Upper lobe of left lung (tissue), 6 donors: ENCODE results near the gene FKBP2. TPM values are rescaled to one million over a fixed set of nuclear protein-coding genes. Genes with fewer than 3 reads are reported as not detected.

Source experiments
- ATAC-seq, 2 donors: fragments of 200-7000 bp; cut with Tn5 transposase; one replicate each; pipeline ENCODE4 v1.9.1; 2022; ENCODE audit warnings: mild to moderate bottlenecking in 2 of 2, moderate library complexity in 2 of 2; ENCODE audit not compliant: low FRiP score in 2 of 2
- DNase-seq, 2 donors: peaks; one replicate each; pipeline ENCODE4 v3.0.0-alpha.2; 2019 to 2020
- H3K27ac ChIP-seq, 4 donors: fragments of 200-600 bp; sonication (generic); one replicate each; pipeline ENCODE4 v1.5.1; 2016 to 2019
- H3K27me3 ChIP-seq, 4 donors: fragments of 200-600 bp; sonication (generic); one replicate each; pipeline ENCODE4 v1.5.1; 2017 to 2019
- H3K36me3 ChIP-seq, 4 donors: fragments of 200-600 bp; sonication (generic); one replicate each; pipeline ENCODE4 v1.5.1; 2016 to 2019
- H3K4me1 ChIP-seq, 4 donors: fragments of 200-600 bp; sonication (generic); one replicate each; pipeline ENCODE4 v1.5.1; 2018 to 2019
- H3K4me3 ChIP-seq, 4 donors: fragments of 200-600 bp; sonication (generic); one replicate each; pipeline ENCODE4 v1.5.1; 2017 to 2019; ENCODE audit warnings: mild to moderate bottlenecking in 2 of 4, moderate library complexity in 1 of 4
- H3K9me3 ChIP-seq, 4 donors: fragments of 200-600 bp; sonication (generic); one replicate each; pipeline ENCODE4 v1.5.1; 2018 to 2019
- EP300 ChIP-seq, 4 donors: sonication (generic); formaldehyde crosslinking; IDR thresholded peaks; one replicate each; pipeline ENCODE4 v1.5.1; 2017; ENCODE audit warnings: antibody characterized with exemption in 4 of 4, control low read depth in 2 of 4
- POLR2A ChIP-seq, 4 donors: fragments of 450-650 bp; IDR thresholded peaks; one replicate each; pipeline ENCODE4 v1.5.1; 2016 to 2017; ENCODE audit warnings: antibody characterized with exemption in 4 of 4, mild to moderate bottlenecking in 2 of 4
- POLR2AphosphoS5 ChIP-seq, 2 donors: sonication (generic); formaldehyde crosslinking; IDR thresholded peaks; one replicate each; pipeline ENCODE4 v1.5.1; 2017; ENCODE audit warnings: antibody characterized with exemption in 2 of 2
- WGBS, 2 donors: methylation state at CpG; one replicate each; pipeline ENCODE4 v1.1.5; 2017 to 2018; 5-methylcytosine and 5-hydroxymethylcytosine counted together
- total RNA-seq, 6 donors: library from RNA; depleted of rRNA in 4 of 6; stranded (reverse); fragments of >200 nt in 4 of 6; gene quantifications; one replicate each; pipeline versions ENCODE4 v1.1.0 to v1.2.1, GENCODE V29; 2016 to 2021
- TF ChIP-seq, protein P1 (sequence below), 6 experiments: fragments of 450-650 bp in 4 of 6; fragments of 200-600 bp in 2 of 6; sonication (generic) in 2 of 6; IDR thresholded peaks; one replicate each; pipeline ENCODE4 v1.5.1; 2016 to 2019; ENCODE audit warnings: antibody characterized with exemption in 6 of 6
- donor health status: DM: no; HTN: no; CAD: no; lungs with moderate emphysema.
- donor health status: DM: no; HTN: yes; CAD: no; lungs with severe emphysema.

The FKBP2 gene
- total RNA-seq, 6 donors from 2014 or later, result 40.9 to 132 (median 63.1) TPM

- WGBS, 2 donors, result 5% methylated on average over 5 to 8 of the region's 8 CpGs
Measured at GRCh38 chr11:64230985-64231365, 9.9 kb upstream of the FKBP2 start.

GRCh38 chr11:64231546-64231945 lies 9.3 kb upstream of the FKBP2 start:
- no peak overlapping the region for H3K4me3 ChIP-seq
- peak overlapping the region in 2 of 4 donors; percentile 5 to 19 for H3K27ac ChIP-seq
- TF ChIP-seq POLR2A (IDR thresholded peaks at IDR 0.05), result no peak
- no peak for TF ChIP-seq EP300 (IDR thresholded peaks at IDR 0.05)
- TF ChIP-seq, protein P1, sequence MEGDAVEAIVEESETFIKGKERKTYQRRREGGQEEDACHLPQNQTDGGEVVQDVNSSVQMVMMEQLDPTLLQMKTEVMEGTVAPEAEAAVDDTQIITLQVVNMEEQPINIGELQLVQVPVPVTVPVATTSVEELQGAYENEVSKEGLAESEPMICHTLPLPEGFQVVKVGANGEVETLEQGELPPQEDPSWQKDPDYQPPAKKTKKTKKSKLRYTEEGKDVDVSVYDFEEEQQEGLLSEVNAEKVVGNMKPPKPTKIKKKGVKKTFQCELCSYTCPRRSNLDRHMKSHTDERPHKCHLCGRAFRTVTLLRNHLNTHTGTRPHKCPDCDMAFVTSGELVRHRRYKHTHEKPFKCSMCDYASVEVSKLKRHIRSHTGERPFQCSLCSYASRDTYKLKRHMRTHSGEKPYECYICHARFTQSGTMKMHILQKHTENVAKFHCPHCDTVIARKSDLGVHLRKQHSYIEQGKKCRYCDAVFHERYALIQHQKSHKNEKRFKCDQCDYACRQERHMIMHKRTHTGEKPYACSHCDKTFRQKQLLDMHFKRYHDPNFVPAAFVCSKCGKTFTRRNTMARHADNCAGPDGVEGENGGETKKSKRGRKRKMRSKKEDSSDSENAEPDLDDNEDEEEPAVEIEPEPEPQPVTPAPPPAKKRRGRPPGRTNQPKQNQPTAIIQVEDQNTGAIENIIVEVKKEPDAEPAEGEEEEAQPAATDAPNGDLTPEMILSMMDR (IDR thresholded peaks at IDR 0.05), result no peak
- no peak for TF ChIP-seq POLR2AphosphoS5 (IDR thresholded peaks at IDR 0.05)
- no peaks in the 10 kb centered on the region for H3K9me3 ChIP-seq
- WGBS, 2 donors, result 84 to 88% methylated on average over 7 of the region's 7 CpGs
- peaks cover 55 to 77% (median 62%) of the 10 kb centered on the region in 4 donors for H3K4me1 ChIP-seq
- no peaks in the 10 kb centered on the region for H3K36me3 ChIP-seq
- ATAC-seq, result no peak
- no peak for DNase-seq
- no peaks in the 10 kb centered on the region for H3K27me3 ChIP-seq

More at GRCh38 chr11:64230985-64231365, 9.9 kb upstream of the FKBP2 start:
- Histone ChIP-seq H3K27ac (peak overlapping the region; percentile 87 to 96 (median 90)), H3K27me3 (no peaks in the 10 kb centered on the region), H3K4me1 (peaks cover 55 to 75% (median 63%) of the 10 kb centered on the region in 4 donors), H3K9me3 (no peaks in the 10 kb centered on the region), H3K4me3 (peak overlapping the region; percentile 31 to 93 (median 72)), H3K36me3 (no peaks in the 10 kb centered on the region)
- TF ChIP-seq POLR2A (IDR thresholded peaks at IDR 0.05) (no peak), POLR2AphosphoS5 (IDR thresholded peaks at IDR 0.05) (no peak), EP300 (IDR thresholded peaks at IDR 0.05) (no peak)
- TF ChIP-seq, protein P1 (IDR thresholded peaks at IDR 0.05), result no peak
- no peak for ATAC-seq
- DNase-seq, result no peak

DNA sequence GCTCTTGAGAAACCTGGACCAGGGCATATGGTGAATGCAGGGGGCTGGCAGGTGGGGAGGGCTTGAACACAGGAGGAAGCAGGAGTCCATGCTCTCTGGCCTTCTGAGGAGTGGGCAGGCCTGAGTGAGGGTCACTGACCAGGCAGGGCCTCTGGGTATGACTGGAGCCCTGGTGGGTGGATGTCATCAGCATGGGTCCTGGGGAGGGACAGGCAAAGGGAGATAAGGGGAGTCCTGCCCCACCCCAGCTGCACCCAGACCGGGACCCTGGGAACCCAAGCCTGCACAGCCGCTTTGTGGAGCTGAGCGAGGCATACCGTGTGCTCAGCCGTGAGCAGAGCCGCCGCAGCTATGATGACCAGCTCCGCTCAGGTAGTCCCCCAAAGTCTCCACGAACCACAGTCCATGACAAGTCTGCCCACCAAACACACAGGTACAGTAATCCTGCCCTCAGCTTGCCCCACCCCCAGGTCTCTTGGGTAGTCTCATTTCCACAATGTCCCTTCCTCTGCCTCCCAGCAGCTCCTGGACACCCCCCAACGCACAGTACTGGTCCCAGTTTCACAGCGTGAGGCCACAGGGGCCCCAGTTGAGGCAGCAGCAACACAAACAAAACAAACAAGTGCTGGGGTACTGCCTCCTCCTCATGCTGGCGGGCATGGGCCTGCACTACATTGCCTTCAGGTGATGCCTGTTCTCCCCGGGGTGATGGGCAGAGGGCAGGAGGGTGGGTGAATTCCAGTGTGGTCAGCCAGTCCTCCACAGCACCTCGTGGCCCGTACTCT lies 8.5 kb upstream of the FKBP2 start:
- Histone ChIP-seq H3K4me1 (peaks cover 46 to 72% (median 57%) of the 10 kb centered on the region in 4 donors), H3K27ac (peak overlapping the region in 3 of 4 donors; percentile 5 to 27 (median 12)), H3K4me3 (no peak overlapping the region), H3K9me3 (no peaks in the 10 kb centered on the region), H3K27me3 (no peaks in the 10 kb centered on the region), H3K36me3 (peaks cover 0 to 3% (median 0%) of the 10 kb centered on the region in 4 donors)
- 88 to 91% methylated on average over 5 to 15 of the region's 15 CpGs for WGBS, 2 donors
- ATAC-seq (no peak), DNase-seq (peak in 1 of 2 donors; percentile 50)
- TF ChIP-seq POLR2AphosphoS5 (IDR thresholded peaks at IDR 0.05) (no peak), EP300 (IDR thresholded peaks at IDR 0.05) (no peak), POLR2A (IDR thresholded peaks at IDR 0.05) (no peak)
- TF ChIP-seq, protein P1 (IDR thresholded peaks at IDR 0.05), result no peak

- H3K4me3 ChIP-seq, result no peak overlapping the region
- no peaks in the 10 kb centered on the region for H3K9me3 ChIP-seq
- H3K27ac ChIP-seq, result peak overlapping the region in 2 of 4 donors; percentile 12 to 27
- H3K36me3 ChIP-seq, result peaks cover 0 to 8% (median 2%) of the 10 kb centered on the region in 4 donors
- ATAC-seq (no peak), DNase-seq (no peak)
- H3K27me3 ChIP-seq, result no peaks in the 10 kb centered on the region
- TF ChIP-seq EP300 (IDR thresholded peaks at IDR 0.05) (no peak), POLR2A (IDR thresholded peaks at IDR 0.05) (no peak), POLR2AphosphoS5 (IDR thresholded peaks at IDR 0.05) (no peak)
- TF ChIP-seq, protein P1 (IDR thresholded peaks at IDR 0.05), result no peak
- 84 to 87% methylated on average over 8 of the region's 8 CpGs for WGBS, 2 donors
- H3K4me1 ChIP-seq, result peaks cover 44 to 74% (median 58%) of the 10 kb centered on the region in 4 donors
Measured at GRCh38 chr11:64232967-64233315, 8.0 kb upstream of the FKBP2 start.
